BJ (cell line): ENCODE measurements around the gene TTC9. TPM values are rescaled to one million over a fixed set of nuclear protein-coding genes. Genes with fewer than 3 reads are reported as not detected.

ENCODE experiments used
- CTCF ChIA-PET: fragments of 350-600 bp; formaldehyde crosslinking; extraction: SDS; loops from one replicate; lab custom pipeline; 2021; ENCODE audit warnings: antibody characterized with exemption, inconsistent platforms; lab: Yijun Ruan, JAX
- POLR2A ChIA-PET: fragments of 300-600 bp; sonication (Branson Sonifier 250); formaldehyde crosslinking; extraction: SDS; loops from one replicate; lab custom pipeline; 2021; ENCODE audit warnings: antibody characterized with exemption; lab: Charles Lee
- DNase-seq: peaks from one replicate; pipeline ENCODE4 v3.0.0-alpha.2; 2011; ENCODE audit warnings: low read depth
- H3K27me3 ChIP-seq: 2 replicates; pipeline ENCODE4 v1.6.0; 2011; ENCODE audit warnings: low read length; ENCODE audit not compliant: control insufficient read depth, insufficient read depth
- H3K36me3 ChIP-seq: 2 replicates; pipeline ENCODE4 v1.5.1; 2011; ENCODE audit warnings: low read length; ENCODE audit not compliant: control insufficient read depth, insufficient read depth
- H3K4me3 ChIP-seq: 2 replicates; pipeline ENCODE4 v1.5.1; 2011; ENCODE audit warnings: low read depth, mild to moderate bottlenecking, control low read depth, low read length
- CTCF ChIP-seq: IDR thresholded peaks from 2 replicates; pipeline ENCODE4 v1.5.1; 2011; ENCODE audit warnings: low read depth, mild to moderate bottlenecking, control low read depth, inconsistent platforms, low read length, moderate library complexity; ENCODE audit not compliant: insufficient read depth
- polyA plus RNA-seq: library from polyadenylated mRNA; depleted of rRNA; stranded (reverse); fragments of >200 nt; gene quantifications from 2 replicates; pipeline ENCODE4 v1.2.3, GENCODE V29; 2011

The TTC9 gene
- polyA plus RNA-seq, 1 experiment, result 0.32 TPM

DNA sequence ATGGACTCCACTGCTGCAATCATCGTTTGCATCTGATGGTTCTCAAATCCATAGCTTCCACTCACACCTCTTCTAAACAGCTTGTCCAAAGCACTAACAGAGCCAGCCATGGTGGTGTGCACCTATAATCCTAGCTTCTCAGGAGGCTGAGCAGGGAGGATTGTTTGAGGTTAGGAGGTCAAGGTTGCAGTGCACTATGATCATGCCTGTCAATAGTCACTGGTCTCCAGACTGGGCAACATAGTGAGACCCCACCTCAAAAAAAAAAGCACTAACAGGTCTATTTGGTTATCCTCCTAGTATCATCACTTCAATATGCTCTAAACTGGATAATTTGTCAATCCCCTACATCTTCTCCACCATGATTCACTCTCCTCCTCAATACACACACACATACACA is 63.2 kb downstream of the TTC9 start:
- ChIA-PET CTCF (no interaction called here), POLR2A (no interaction called here)
- no peak overlapping the region for H3K4me3 ChIP-seq
- TF ChIP-seq CTCF, result no peak
- no peaks in the 10 kb centered on the region for H3K36me3 ChIP-seq
- H3K27me3 ChIP-seq, result peaks cover 3% of the 10 kb centered on the region
- no peak for DNase-seq

- Histone ChIP-seq H3K4me3 (no peak overlapping the region), H3K36me3 (no peaks in the 10 kb centered on the region), H3K27me3 (peaks cover 3% of the 10 kb centered on the region)
- no peak for DNase-seq
- ChIA-PET CTCF (no interaction called here), POLR2A (interaction anchor here (0.6 kb wide), 1 partner anchor 519 kb away, joined by 3 read pairs; no protein-coding TSS in a partner anchor)
- no peak for TF ChIP-seq CTCF
These were observed 64.5 kb downstream of the TTC9 start for GRCh38 chr14:70706177-70706576.

GRCh38 chr14:70707138-70708038 is 65.7 kb downstream of the TTC9 start:
- H3K36me3 ChIP-seq, result no peaks in the 10 kb centered on the region
- CTCF ChIA-PET, result interaction anchor here (0.5 to 1.0 kb wide), 5 partner anchors 58 to 889 kb away, joined by 3 read pairs; no protein-coding TSS in a partner anchor
- H3K27me3 ChIP-seq, result peaks cover 1% of the 10 kb centered on the region
- DNase-seq, result peak; percentile 34
- no peak for TF ChIP-seq CTCF
- H3K4me3 ChIP-seq, result no peak overlapping the region
- POLR2A ChIA-PET, result no interaction called here

DNA sequence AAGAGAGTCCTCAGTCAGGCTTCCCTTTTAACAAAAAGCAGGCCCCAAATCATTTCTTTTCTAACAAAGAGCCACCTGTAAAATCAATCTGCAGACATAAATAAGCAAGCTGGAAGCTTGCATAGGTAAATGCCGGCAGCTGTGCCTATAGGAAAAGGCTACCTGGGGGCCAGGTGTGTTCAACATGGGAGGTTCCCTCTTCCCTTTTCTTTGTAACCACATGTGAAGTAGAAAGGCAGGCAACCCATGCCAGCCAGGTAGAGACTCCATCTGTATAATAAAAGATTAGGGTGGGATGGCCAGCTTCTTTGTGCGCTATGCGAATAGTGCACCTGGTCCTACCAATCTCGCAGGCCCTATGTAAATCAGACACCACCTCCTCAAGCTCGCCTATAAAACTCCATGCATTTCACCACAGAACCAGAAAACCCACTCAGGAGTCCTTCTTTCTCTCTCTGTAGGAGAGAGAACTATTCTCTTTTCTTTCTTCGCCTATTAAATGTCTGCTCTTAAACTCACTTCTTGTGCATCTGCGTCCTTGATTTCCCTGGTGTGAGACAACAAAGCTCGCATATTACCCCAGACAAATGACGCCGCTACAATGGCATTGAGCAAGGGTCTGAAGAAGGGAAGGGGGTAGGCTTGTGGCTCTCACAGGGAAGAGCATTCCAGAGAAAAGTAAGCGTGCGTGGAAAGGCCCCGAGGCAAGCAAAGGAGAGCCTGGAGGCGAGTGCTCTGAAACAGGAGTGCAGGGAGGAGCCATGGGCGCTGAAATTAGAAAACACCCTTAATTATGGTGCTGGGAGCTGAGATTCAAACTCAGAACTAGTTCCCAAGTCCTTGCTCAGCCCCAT is 67.2 kb downstream of the TTC9 start:
- POLR2A ChIA-PET, result interaction anchor here (0.6 kb wide), 1 partner anchor 14 kb away, joined by 5 read pairs; no protein-coding TSS in a partner anchor
- no peak overlapping the region for H3K4me3 ChIP-seq
- H3K36me3 ChIP-seq, result no peaks in the 10 kb centered on the region
- no peak for TF ChIP-seq CTCF
- CTCF ChIA-PET, result interaction anchor here (0.6 to 1.4 kb wide), 3 partner anchors 10 to 890 kb away, joined by 3 read pairs; no protein-coding TSS in a partner anchor
- H3K27me3 ChIP-seq, result peaks cover 1% of the 10 kb centered on the region
- DNase-seq, result no peak
